ENCODE measurements around the gene TBL1X. TPM values are rescaled to one million over a fixed set of nuclear protein-coding genes. Genes with fewer than 3 reads are reported as not detected.

Gene TBL1X
- total and polyA plus RNA-seq, 2 experiments from 2014 or later: 21.8 to 29.9 TPM

DNA sequence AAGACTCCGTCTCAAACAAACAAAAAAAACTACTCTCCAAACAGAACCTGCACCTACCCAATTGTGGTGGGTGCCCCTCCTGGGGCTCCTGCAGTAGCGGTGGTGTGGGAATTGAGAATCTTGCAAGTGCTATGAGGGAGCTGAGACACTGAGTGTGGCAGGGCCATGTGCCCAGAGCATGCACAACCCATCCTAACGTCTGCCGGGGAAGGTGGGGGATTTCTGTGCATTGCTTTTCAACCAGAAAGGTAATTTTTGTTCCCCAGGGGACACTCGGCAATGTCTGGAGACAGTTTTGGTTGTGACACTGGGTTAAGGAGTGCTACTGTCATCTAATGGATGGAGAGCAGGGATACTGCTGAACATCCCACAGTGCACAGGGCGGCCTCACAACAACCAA, 35.7 kb downstream of the TBL1X start:
- H3K4me1 ChIP-seq (ENCODE audit: low read depth): peaks cover 14% of the 10 kb centered on the region
- peaks cover 10% of the 10 kb centered on the region for H3K36me3 ChIP-seq
- TF ChIP-seq, protein P1, sequence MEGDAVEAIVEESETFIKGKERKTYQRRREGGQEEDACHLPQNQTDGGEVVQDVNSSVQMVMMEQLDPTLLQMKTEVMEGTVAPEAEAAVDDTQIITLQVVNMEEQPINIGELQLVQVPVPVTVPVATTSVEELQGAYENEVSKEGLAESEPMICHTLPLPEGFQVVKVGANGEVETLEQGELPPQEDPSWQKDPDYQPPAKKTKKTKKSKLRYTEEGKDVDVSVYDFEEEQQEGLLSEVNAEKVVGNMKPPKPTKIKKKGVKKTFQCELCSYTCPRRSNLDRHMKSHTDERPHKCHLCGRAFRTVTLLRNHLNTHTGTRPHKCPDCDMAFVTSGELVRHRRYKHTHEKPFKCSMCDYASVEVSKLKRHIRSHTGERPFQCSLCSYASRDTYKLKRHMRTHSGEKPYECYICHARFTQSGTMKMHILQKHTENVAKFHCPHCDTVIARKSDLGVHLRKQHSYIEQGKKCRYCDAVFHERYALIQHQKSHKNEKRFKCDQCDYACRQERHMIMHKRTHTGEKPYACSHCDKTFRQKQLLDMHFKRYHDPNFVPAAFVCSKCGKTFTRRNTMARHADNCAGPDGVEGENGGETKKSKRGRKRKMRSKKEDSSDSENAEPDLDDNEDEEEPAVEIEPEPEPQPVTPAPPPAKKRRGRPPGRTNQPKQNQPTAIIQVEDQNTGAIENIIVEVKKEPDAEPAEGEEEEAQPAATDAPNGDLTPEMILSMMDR (IDR thresholded peaks at IDR 0.05; ENCODE audit: low read depth, low read length): no peak
- DNase-seq (ENCODE audit: low read depth in 1 of 2, low spot score in 1 of 2): no peak
- no peak overlapping the region for H3K4me3 ChIP-seq
- no peaks in the 10 kb centered on the region for H3K27me3 ChIP-seq
- H3K9me3 ChIP-seq (ENCODE audit: low read depth): no peaks in the 10 kb centered on the region
- H3K27ac ChIP-seq: no peak overlapping the region

DNA sequence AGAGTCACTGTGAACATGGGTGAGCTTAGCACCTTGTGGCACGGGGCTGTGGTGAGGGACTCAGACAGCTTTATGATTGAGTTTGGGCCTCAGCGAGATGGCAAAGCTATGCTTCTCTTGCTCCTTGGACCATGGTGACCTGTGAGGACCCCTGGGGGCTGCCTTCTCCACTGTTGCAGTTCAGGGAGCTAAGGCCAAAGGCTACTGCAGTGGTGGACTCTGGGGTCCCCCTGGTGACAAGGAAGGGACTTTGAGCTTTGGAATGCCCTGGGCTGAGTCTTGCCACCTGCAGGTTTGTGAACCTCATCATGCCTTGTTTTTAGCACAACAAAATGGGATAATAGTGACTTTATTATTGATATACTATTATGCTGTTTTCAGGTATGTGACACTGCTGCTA, 36.5 kb downstream of the TBL1X start:
- TF ChIP-seq, protein P1 (IDR thresholded peaks at IDR 0.05; ENCODE audit: low read depth, low read length): no peak
- Histone ChIP-seq H3K9me3 (ENCODE audit: low read depth) (no peaks in the 10 kb centered on the region), H3K4me3 (no peak overlapping the region), H3K27ac (no peak overlapping the region), H3K27me3 (no peaks in the 10 kb centered on the region), H3K4me1 (ENCODE audit: low read depth) (peaks cover 14% of the 10 kb centered on the region), H3K36me3 (peaks cover 10% of the 10 kb centered on the region)
- no peak for DNase-seq (ENCODE audit: low read depth in 1 of 2, low spot score in 1 of 2)

DNA sequence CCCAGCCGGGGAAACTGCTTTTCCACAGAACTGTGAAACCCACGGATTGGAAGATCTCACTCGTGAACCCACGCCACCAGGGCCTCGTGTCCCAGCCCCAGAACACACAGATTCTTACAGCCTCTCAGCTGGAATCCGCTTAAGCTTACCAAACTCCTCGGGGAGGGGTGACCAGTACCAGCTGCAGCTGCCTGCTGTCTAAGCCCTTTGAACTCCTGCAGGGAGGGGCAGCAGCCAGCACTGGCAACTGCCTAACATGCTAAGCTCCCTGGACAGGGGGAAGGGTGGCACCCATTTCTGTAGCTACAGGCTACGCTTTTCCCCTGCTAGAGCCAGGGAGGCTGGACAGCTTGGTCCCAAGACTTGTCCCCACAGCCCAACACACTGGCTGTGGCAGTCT, 38.4 kb downstream of the TBL1X start:
- Histone ChIP-seq H3K4me3 (no peak overlapping the region), H3K36me3 (peaks cover 10% of the 10 kb centered on the region), H3K9me3 (ENCODE audit: low read depth) (no peaks in the 10 kb centered on the region), H3K27me3 (no peaks in the 10 kb centered on the region), H3K27ac (no peak overlapping the region), H3K4me1 (ENCODE audit: low read depth) (peaks cover 10% of the 10 kb centered on the region)
- TF ChIP-seq, protein P1 (IDR thresholded peaks at IDR 0.05; ENCODE audit: low read depth, low read length): no peak
- no peak for DNase-seq (ENCODE audit: low read depth in 1 of 2, low spot score in 1 of 2)

DNA sequence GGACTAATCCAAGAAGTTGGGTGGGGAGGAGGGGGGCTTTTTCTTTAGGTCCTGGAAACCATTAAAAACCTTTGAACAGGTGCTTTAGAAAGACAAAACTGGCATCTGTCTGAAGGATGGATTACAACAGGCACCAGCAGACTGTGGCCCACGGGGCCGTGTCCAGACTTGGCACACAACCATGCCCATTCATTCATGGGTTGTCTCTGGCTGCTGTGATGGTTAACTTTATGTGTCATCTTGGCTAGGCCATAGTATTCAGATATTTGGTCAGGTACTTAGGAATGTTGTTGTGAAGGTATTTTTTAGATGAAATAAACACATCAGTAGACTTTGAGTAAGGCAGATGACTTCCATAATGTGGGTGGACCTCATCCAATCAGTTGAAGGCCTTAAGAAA, 45.5 kb downstream of the TBL1X start:
- no peak for DNase-seq (ENCODE audit: low read depth in 1 of 2, low spot score in 1 of 2)
- Histone ChIP-seq H3K27me3 (no peaks in the 10 kb centered on the region), H3K4me1 (ENCODE audit: low read depth) (peaks cover 8% of the 10 kb centered on the region), H3K4me3 (no peak overlapping the region), H3K27ac (no peak overlapping the region), H3K9me3 (ENCODE audit: low read depth) (no peaks in the 10 kb centered on the region), H3K36me3 (no peaks in the 10 kb centered on the region)
- TF ChIP-seq, protein P1 (IDR thresholded peaks at IDR 0.05; ENCODE audit: low read depth, low read length): no peak

DNA sequence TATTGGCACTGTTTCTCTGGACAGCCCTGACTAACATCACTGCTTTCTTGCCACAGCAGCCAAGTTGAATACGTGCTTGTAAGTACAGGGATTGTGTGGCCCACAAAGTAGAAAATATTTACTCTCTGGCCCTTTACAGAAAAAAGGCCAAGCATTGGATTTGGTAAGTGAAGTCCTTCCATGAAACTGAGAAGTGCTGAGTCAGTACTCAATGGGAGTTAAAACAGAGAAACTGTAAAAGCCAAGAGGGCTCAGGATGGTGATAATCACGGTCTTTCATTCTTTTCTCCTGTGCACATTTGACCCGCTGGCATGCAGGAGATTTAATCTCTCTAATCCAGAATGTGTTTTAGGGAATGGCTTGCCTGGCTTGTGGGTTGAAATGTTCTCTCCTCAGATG, 46.1 kb downstream of the TBL1X start:
- Histone ChIP-seq H3K4me1 (ENCODE audit: low read depth) (peaks cover 14% of the 10 kb centered on the region), H3K27me3 (no peaks in the 10 kb centered on the region), H3K36me3 (no peaks in the 10 kb centered on the region), H3K9me3 (ENCODE audit: low read depth) (no peaks in the 10 kb centered on the region), H3K4me3 (no peak overlapping the region), H3K27ac (peak overlapping the region; percentile 30)
- TF ChIP-seq, protein P1 (IDR thresholded peaks at IDR 0.05; ENCODE audit: low read depth, low read length): no peak
- DNase-seq (ENCODE audit: low read depth in 1 of 2, low spot score in 1 of 2): no peak

DNA sequence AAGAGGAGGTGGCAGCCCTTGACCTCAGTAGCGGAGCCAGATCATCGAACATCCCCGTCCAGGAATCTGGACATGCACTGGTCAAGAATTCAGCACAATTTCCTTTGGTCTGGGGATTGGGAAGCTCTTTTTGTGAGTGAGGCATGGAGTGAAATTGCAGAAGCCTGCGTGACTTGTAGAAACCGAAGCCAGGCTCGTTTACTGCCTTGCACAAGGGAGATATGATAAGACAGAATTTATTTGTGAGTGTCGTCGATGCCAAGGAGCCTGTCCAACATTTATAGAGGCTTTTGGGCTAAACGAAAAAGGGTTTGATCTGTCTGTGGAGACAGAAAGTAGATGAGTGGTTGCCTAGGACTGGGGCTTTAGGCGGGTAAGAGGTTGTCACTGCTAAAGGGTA, 50.6 kb downstream of the TBL1X start:
- Histone ChIP-seq H3K4me3 (no peak overlapping the region), H3K9me3 (ENCODE audit: low read depth) (no peaks in the 10 kb centered on the region), H3K4me1 (ENCODE audit: low read depth) (peaks cover 55% of the 10 kb centered on the region), H3K27ac (peak overlapping the region; percentile 48), H3K36me3 (no peaks in the 10 kb centered on the region), H3K27me3 (no peaks in the 10 kb centered on the region)
- peak in 1 of 2 donors; percentile 40 for DNase-seq (ENCODE audit: low read depth in 1 of 2, low spot score in 1 of 2)
- TF ChIP-seq, protein P1 (IDR thresholded peaks at IDR 0.05; ENCODE audit: low read depth, low read length): no peak

Measured in cardiac muscle cell (in vitro differentiated cells and primary cell).